HCT116 (cell line): ENCODE measurements around the gene KLK15. TPM values are rescaled to one million over a fixed set of nuclear protein-coding genes. Genes with fewer than 3 reads are reported as not detected.

Source experiments
- ATAC-seq: fragments of 200-7000 bp; cut with Tn5 transposase; 2 replicates; pipeline ENCODE4 v1.9.1; 2020; ENCODE audit warnings: mild to moderate bottlenecking, moderate library complexity
- BruUV-seq: library from RNA; stranded (reverse); fragments of 400-500 nt; replicated peaks from 2 replicates; lab custom pipeline; 2021; lab: Mats Ljungman, UMichigan
- CTCF ChIA-PET: fragments of 300-600 bp; sonication (Branson Sonifier 250); formaldehyde crosslinking; loops from one replicate; lab custom pipeline; 2021; ENCODE audit warnings: antibody characterized with exemption; lab: Charles Lee
- POLR2A ChIA-PET: fragments of 300-600, 350-600 bp; sonication (Branson Sonifier 250); formaldehyde crosslinking; loops from one replicate; lab custom pipeline; 2021; ENCODE audit warnings: antibody characterized with exemption; lab: Charles Lee
- RAD21 ChIA-PET, 2 experiments: fragments of 300-600 bp; sonication (Branson Sonifier 250); formaldehyde crosslinking; loops; one replicate each; lab custom pipeline; 2023; ENCODE audit warnings: low total read pairs in 2 of 2; ENCODE audit not compliant: uncharacterized antibody in 2 of 2, unreplicated experiment in 2 of 2, low non-redundant PET in 1 of 2; lab: Charles Lee
- DNase-seq: peaks from one replicate; pipeline ENCODE4 v3.0.0-alpha.2; 2010; ENCODE audit warnings: low read depth, low spot score
- H2AFZ ChIP-seq: fragments of 200-600 bp; shearing (Covaris generic), sonication (generic); 2 replicates; pipeline ENCODE4 v1.6.1; 2017; ENCODE audit warnings: low read depth, mixed run types, mixed read lengths, antibody characterized with exemption, low read length; ENCODE audit not compliant: poor library complexity, severe bottlenecking
- H3K27ac ChIP-seq: 2 replicates; pipeline ENCODE4 v1.5.1; 2012; ENCODE audit warnings: low read depth, low read length
- H3K27me3 ChIP-seq: fragments of 200-600 bp; sonication (generic); 2 replicates; pipeline ENCODE4 v1.6.1; 2016; ENCODE audit warnings: mixed run types, low read length, mixed read lengths; ENCODE audit not compliant: insufficient read depth
- H3K36me3 ChIP-seq, 2 experiments: fragments of 200-500 bp in 1 of 2; fragments of 200-600 bp in 1 of 2; sonication (Bioruptor generic) in 1 of 2; sonication (generic) in 1 of 2; 2 replicates each; pipeline versions ENCODE4 v1.5.1 to v1.6.1; 2014 to 2016; ENCODE audit warnings: low read length in 2 of 2, inconsistent platforms in 1 of 2, mixed read lengths in 1 of 2, mixed run types in 1 of 2; ENCODE audit not compliant: insufficient read depth in 2 of 2, control insufficient read depth in 1 of 2
- H3K4me1 ChIP-seq, 2 experiments: fragments of 200-600 bp in 1 of 2; sonication (generic) in 1 of 2; 2 replicates each; pipeline versions ENCODE4 v1.5.1 to v1.6.1; 2012 to 2017; ENCODE audit warnings: low read length in 2 of 2, inconsistent platforms in 1 of 2, mild to moderate bottlenecking in 1 of 2, mixed read lengths in 1 of 2, mixed run types in 1 of 2, moderate library complexity in 1 of 2; ENCODE audit not compliant: insufficient read depth in 2 of 2, control insufficient read depth in 1 of 2
- H3K4me2 ChIP-seq: fragments of 200-600 bp; sonication (generic); 2 replicates; pipeline ENCODE4 v1.6.1; 2017; ENCODE audit warnings: mixed run types, low read length, mixed read lengths
- H3K4me3 ChIP-seq, 2 experiments: fragments of 200-600 bp in 1 of 2; sonication (generic) in 1 of 2; replicated peaks in 1 of 2; 2 replicates each; pipeline ENCODE4 v1.5.1; 2011 to 2016; ENCODE audit warnings: low read length in 2 of 2, control low read depth in 1 of 2, low read depth in 1 of 2, mild to moderate bottlenecking in 1 of 2, mixed read lengths in 1 of 2, mixed run types in 1 of 2
- H3K79me2 ChIP-seq: fragments of 200-600 bp; sonication (generic); 2 replicates; pipeline ENCODE4 v1.6.1; 2017; ENCODE audit warnings: mild to moderate bottlenecking, mixed run types, low read length, moderate library complexity, mixed read lengths; ENCODE audit not compliant: insufficient read depth
- H3K9ac ChIP-seq: fragments of 200-600 bp; sonication (generic); 2 replicates; pipeline ENCODE4 v1.6.1; 2016; ENCODE audit warnings: low read length, mixed read lengths
- H3K9me2 ChIP-seq: fragments of 200-600 bp; sonication (generic), shearing (Covaris generic); 2 replicates; pipeline ENCODE4 v1.6.1; 2017; ENCODE audit warnings: mixed run types, mild to moderate bottlenecking, moderate library complexity; ENCODE audit not compliant: insufficient read depth
- H3K9me3 ChIP-seq, 2 experiments: fragments of 200-500 bp in 1 of 2; fragments of 200-600 bp in 1 of 2; sonication (Bioruptor generic) in 1 of 2; sonication (generic) in 1 of 2; 2 replicates each; pipeline ENCODE4 v1.6.1; 2014 to 2017; ENCODE audit warnings: low read length in 2 of 2, mixed read lengths in 2 of 2, inconsistent platforms in 1 of 2, low read depth in 1 of 2, mild to moderate bottlenecking in 1 of 2, mixed run types in 1 of 2, moderate library complexity in 1 of 2; ENCODE audit not compliant: control insufficient read depth in 1 of 2, insufficient read depth in 1 of 2
- H4K20me1 ChIP-seq: fragments of 200-600 bp; sonication (generic), shearing (Covaris generic); 2 replicates; pipeline ENCODE4 v1.6.1; 2017; ENCODE audit warnings: mixed run types, mild to moderate bottlenecking, moderate library complexity; ENCODE audit not compliant: insufficient read depth
- CBX3 ChIP-seq: IDR thresholded peaks from 2 replicates; pipeline ENCODE4 v1.6.1; 2012; ENCODE audit warnings: low read depth
- CEBPB ChIP-seq: IDR thresholded peaks from 2 replicates; pipeline ENCODE4 v1.6.1; 2012; ENCODE audit warnings: low read depth
- EGR1 ChIP-seq: IDR thresholded peaks from 2 replicates; pipeline ENCODE4 v1.6.1; 2012; ENCODE audit warnings: low read depth
- ELF1 ChIP-seq: IDR thresholded peaks from 2 replicates; pipeline ENCODE4 v1.6.1; 2012; ENCODE audit warnings: low read depth, borderline replicate concordance
- EZH2 ChIP-seq: fragments of 200-600 bp; sonication (generic); IDR thresholded peaks from 2 replicates; pipeline ENCODE4 v1.6.1; 2017; ENCODE audit warnings: antibody characterized with exemption, mixed run types
- EZH2phosphoT487 ChIP-seq: fragments of 200-600 bp; IDR thresholded peaks from 2 replicates; pipeline ENCODE4 v1.6.1; 2018; ENCODE audit warnings: antibody characterized with exemption, borderline replicate concordance
- FOSL1 ChIP-seq: IDR thresholded peaks from 2 replicates; pipeline ENCODE4 v1.6.1; 2012; ENCODE audit warnings: low read depth
- JUND ChIP-seq: IDR thresholded peaks from 2 replicates; pipeline ENCODE4 v1.6.1; 2012
- POLR2A ChIP-seq: IDR thresholded peaks from 2 replicates; pipeline ENCODE4 v1.7.0; 2011; ENCODE audit warnings: borderline replicate concordance; ENCODE audit not compliant: insufficient read depth, insufficient read length; ENCODE audit errors: extremely low read depth
- POLR2AphosphoS5 ChIP-seq: IDR thresholded peaks from 2 replicates; pipeline ENCODE4 v1.6.1; 2011; ENCODE audit warnings: mild to moderate bottlenecking, low read depth, low read length, moderate library complexity
- REST ChIP-seq: IDR thresholded peaks from 2 replicates; pipeline ENCODE4 v1.6.1; 2012; ENCODE audit warnings: low read depth
- SIN3A ChIP-seq: IDR thresholded peaks from 2 replicates; pipeline ENCODE4 v1.6.1; 2012; ENCODE audit warnings: low read depth
- SRF ChIP-seq: IDR thresholded peaks from 2 replicates; pipeline ENCODE4 v1.6.1; 2012; ENCODE audit warnings: low read depth
- TCF7L2 ChIP-seq: IDR thresholded peaks from 2 replicates; pipeline ENCODE4 v1.7.0; 2011; ENCODE audit warnings: borderline replicate concordance, inconsistent platforms; ENCODE audit not compliant: insufficient read depth, insufficient read length; ENCODE audit errors: extremely low read depth
- ZBTB33 ChIP-seq: IDR thresholded peaks from 2 replicates; pipeline ENCODE4 v1.6.1; 2011; ENCODE audit warnings: mild to moderate bottlenecking, low read length, moderate library complexity; ENCODE audit not compliant: insufficient replicate concordance; ENCODE audit errors: extremely low read depth
- ZFX ChIP-seq: fragments of 450-650 bp; IDR thresholded peaks from 2 replicates; pipeline ENCODE4 v1.6.1; 2017
- ZNF274 ChIP-seq: fragments of 200-500 bp; sonication (Bioruptor generic); IDR thresholded peaks from 2 replicates; pipeline ENCODE4 v1.6.1; 2014; ENCODE audit warnings: mild to moderate bottlenecking, low read depth, low read length, inconsistent platforms
- intact Hi-C: fragments of 100-400 bp; cut with micrococcal nuclease; formaldehyde crosslinking; loops from 2 replicates; pipeline ENCODE4 v1.10.0; 2022
- total RNA-seq: library from RNA; stranded (reverse); gene quantifications from one replicate; pipeline ENCODE4 v1.2.1, GENCODE V29; 2021; ENCODE audit not compliant: unreplicated experiment
- TF ChIP-seq, protein P1 (sequence below): IDR thresholded peaks from 2 replicates; pipeline ENCODE4 v1.6.1; 2012
- TF ChIP-seq, protein P2 (sequence below), 3 experiments: fragments of 200-600 bp in 1 of 3; sonication (generic) in 1 of 3; IDR thresholded peaks in 2 of 3; conservative IDR thresholded peaks in 1 of 3; 2 replicates each; pipeline ENCODE4 v1.5.1; 2012 to 2017; ENCODE audit warnings: low read depth in 2 of 3, low read length in 2 of 3, antibody characterized with exemption in 1 of 3, borderline replicate concordance in 1 of 3, control low read depth in 1 of 3, mild to moderate bottlenecking in 1 of 3, mixed read lengths in 1 of 3, mixed run types in 1 of 3, moderate library complexity in 1 of 3; ENCODE audit not compliant: insufficient read depth in 1 of 3

KLK15 gene
- total RNA-seq, 1 experiment from 2014 or later, result not detected

DNA sequence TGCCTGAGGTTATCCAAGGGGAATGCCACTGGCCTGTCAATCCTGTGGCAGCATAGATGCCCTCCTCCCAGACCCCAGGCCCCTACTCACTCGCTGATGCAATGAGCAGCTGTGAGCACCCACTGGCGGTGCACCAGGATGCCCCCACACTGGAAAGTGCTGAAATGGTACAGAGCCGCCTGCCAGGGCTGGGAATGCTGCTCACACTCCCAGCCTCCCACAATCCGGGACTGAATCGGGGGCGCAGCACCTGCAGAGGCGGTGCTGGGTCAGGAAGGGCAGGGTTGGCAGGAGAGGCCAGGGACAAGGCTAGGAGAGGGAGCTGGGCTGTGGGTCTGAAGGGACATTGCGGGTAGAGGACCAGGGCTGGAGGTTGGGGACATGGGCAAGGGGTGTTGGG is 11.8 kb downstream of the KLK15 start:
- RAD21 ChIA-PET, result no interaction called here
- TF ChIP-seq SIN3A (no peak), ZFX (no peak), EZH2 (no peak), SRF (no peak), CEBPB (no peak), ZNF274 (no peak), TCF7L2 (no peak), ZBTB33 (no peak), POLR2AphosphoS5 (no peak), ELF1 (no peak), JUND (no peak), FOSL1 (no peak), POLR2A (no peak), EGR1 (no peak), CBX3 (no peak), REST (no peak), EZH2phosphoT487 (no peak)
- TF ChIP-seq, protein P1, sequence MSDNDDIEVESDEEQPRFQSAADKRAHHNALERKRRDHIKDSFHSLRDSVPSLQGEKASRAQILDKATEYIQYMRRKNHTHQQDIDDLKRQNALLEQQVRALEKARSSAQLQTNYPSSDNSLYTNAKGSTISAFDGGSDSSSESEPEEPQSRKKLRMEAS, result no peak
- TF ChIP-seq, protein P2, sequence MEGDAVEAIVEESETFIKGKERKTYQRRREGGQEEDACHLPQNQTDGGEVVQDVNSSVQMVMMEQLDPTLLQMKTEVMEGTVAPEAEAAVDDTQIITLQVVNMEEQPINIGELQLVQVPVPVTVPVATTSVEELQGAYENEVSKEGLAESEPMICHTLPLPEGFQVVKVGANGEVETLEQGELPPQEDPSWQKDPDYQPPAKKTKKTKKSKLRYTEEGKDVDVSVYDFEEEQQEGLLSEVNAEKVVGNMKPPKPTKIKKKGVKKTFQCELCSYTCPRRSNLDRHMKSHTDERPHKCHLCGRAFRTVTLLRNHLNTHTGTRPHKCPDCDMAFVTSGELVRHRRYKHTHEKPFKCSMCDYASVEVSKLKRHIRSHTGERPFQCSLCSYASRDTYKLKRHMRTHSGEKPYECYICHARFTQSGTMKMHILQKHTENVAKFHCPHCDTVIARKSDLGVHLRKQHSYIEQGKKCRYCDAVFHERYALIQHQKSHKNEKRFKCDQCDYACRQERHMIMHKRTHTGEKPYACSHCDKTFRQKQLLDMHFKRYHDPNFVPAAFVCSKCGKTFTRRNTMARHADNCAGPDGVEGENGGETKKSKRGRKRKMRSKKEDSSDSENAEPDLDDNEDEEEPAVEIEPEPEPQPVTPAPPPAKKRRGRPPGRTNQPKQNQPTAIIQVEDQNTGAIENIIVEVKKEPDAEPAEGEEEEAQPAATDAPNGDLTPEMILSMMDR (IDR thresholded peaks at IDR 0.05 in 2 of 3, conservative IDR thresholded peaks at IDR 0.05 in 1 of 3; ENCODE audit: borderline replicate concordance in 1 of 3, insufficient read depth in 1 of 3, low read depth in 2 of 3, low read length in 2 of 3), result no peak
- H2AFZ ChIP-seq, result no peak overlapping the region
- POLR2A ChIA-PET, result no interaction called here
- no peaks in the 10 kb centered on the region for H3K27me3 ChIP-seq
- H3K4me1 ChIP-seq, result peaks cover 24 to 52% of the 10 kb centered on the region in 2 experiments
- no peaks in the 10 kb centered on the region; a peak in 1 of 4 replicates for H3K9me3 ChIP-seq
- H3K36me3 ChIP-seq, result no peaks in the 10 kb centered on the region
- BruUV-seq, result no TSS peak
- no peak overlapping the region; the same call in 1 of the 2 replicates for H3K27ac ChIP-seq
- ATAC-seq (no peak), DNase-seq (no peak)
- no peak overlapping the region for H3K9ac ChIP-seq
- H3K4me3 ChIP-seq, result no peak overlapping the region
- no peaks in the 10 kb centered on the region for H3K79me2 ChIP-seq
- CTCF ChIA-PET, result no interaction called here
- intact Hi-C loops, result no loop called here
- no peaks in the 10 kb centered on the region for H4K20me1 ChIP-seq
- H3K4me2 ChIP-seq, result no peak overlapping the region
- no peaks in the 10 kb centered on the region for H3K9me2 ChIP-seq
